Measurements from ENCODE around the gene DLX5. TPM values are rescaled to one million over a fixed set of nuclear protein-coding genes. Genes with fewer than 3 reads are reported as not detected.
A peak's percentile ranks its signal among the peaks of the same experiment; 100 is the strongest.

DLX5 gene
- total RNA-seq, 1 donor from 2014 or later: 3.7 TPM

DNA sequence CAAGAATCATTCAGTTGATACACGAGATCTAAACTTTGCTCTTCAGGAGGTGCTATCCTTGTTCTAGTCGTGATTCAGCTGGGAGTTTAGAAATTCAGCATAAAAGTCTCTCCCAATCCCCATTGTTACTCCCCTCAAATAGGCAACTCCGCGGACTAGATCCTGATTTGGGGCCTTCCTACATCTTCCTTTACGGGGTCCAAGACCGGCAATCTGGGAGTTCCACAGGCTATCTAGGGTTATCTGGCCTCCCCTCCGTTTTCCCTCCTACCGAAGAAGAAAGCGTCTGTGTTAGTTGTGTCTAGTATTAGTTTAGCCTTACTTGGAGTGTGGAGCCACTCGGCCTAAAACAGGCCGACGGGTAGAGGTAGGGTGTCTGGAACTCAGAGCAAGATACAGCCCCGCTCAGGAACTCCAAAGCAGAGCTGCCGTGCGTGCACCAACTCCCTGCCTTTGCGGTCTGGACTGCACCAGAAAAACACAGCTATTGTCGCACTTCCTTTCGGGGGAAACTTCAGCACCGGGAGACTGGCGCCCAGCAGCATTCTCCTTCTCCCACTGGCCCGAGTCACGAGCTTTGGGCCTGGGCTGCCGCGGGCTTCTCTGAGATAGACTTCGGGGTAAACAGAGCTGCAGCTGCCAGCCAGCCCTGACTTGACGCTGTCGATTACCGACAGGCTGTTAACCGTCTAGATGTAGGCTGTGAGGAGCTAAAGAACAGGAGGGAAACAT lies 1.5 kb upstream of the DLX5 start:
- H3K4me3 ChIP-seq: peak overlapping the region in 1 of 2 donors; percentile 2
- H3K27ac ChIP-seq: no peak overlapping the region
- intact Hi-C loops (cut with DNase I): loop anchor here (10.0 kb wide), 2 partner anchors 951 to 1111 kb away; no protein-coding TSS in a partner anchor
- DNase-seq (ENCODE audit: extremely low spot score in 2 of 2): no peak
- H3K27me3 ChIP-seq: no peaks in the 10 kb centered on the region
- H3K9me3 ChIP-seq: no peaks in the 10 kb centered on the region
- no peaks in the 10 kb centered on the region for H3K36me3 ChIP-seq
- peaks cover 41% of the 10 kb centered on the region for H3K4me1 ChIP-seq
- TF ChIP-seq CTCF (IDR thresholded peaks at IDR 0.05) (no peak), POLR2AphosphoS5 (IDR thresholded peaks at IDR 0.05; ENCODE audit: insufficient read depth in 1 of 2, low read depth in 1 of 2) (no peak), POLR2A (IDR thresholded peaks at IDR 0.05) (no peak)

- Histone ChIP-seq H3K4me3 (peak overlapping the region; percentile 41 to 49), H3K27me3 (no peaks in the 10 kb centered on the region), H3K27ac (no peak overlapping the region), H3K36me3 (no peaks in the 10 kb centered on the region), H3K4me1 (peaks cover 41% of the 10 kb centered on the region), H3K9me3 (no peaks in the 10 kb centered on the region)
- no peak for TF ChIP-seq POLR2AphosphoS5 (IDR thresholded peaks at IDR 0.05; ENCODE audit: insufficient read depth in 1 of 2, low read depth in 1 of 2)
- TF ChIP-seq POLR2A (IDR thresholded peaks at IDR 0.05): no peak
- TF ChIP-seq CTCF (IDR thresholded peaks at IDR 0.05): no peak
- DNase-seq (ENCODE audit: extremely low spot score in 2 of 2): no peak
- intact Hi-C loops (cut with DNase I): loop anchor here (10.0 kb wide), 2 partner anchors 950 to 1110 kb away; no protein-coding TSS in a partner anchor
Observed at GRCh38 chr7:97025130-97025499, 484 bp upstream of the DLX5 start.

DNA sequence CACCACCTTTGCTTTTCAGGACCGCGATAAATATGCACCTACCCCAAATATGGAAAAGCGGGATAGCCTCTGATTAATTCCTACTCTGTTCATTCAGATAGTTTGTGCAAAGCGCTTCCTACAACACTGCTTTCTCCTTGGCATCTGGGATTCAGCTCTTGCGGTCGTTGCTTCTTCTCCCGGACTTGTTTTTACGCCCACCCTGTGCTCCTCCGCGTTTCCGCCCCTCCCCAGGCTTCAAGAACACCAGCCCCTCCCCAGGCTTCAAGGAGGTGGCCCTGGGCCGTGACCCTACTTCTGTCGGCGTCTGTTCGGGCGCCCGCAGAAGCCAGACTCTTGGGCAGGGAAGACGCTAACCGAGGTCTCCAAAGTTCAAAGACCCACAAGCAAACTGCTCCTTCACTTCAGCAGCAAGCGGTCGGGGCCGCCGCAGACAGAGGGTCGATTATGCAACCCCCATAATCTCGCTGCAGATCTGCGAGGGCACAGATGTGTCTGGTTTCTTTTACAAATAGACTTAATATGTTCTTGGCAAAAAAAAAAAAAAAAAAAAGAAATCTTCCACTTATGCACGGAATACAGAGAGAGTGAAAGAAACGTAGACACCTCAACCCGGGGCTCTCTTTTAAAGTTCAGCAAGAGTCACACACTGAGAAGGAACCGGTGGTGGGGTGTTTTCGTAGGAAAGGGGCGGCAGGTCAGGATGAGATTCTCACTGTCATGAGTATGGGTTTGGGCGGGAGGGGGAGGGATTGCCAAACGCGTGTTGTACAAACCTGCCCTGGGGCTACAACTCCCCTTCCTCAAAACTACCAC lies 1.9 kb downstream of the DLX5 start:
- H3K4me3 ChIP-seq: peak overlapping the region in 1 of 2 donors; percentile 49
- intact Hi-C loops (cut with DNase I): loop anchor here (10.0 kb wide), 2 partner anchors 948 to 1108 kb away; no protein-coding TSS in a partner anchor
- TF ChIP-seq POLR2A (IDR thresholded peaks at IDR 0.05): no peak
- TF ChIP-seq POLR2AphosphoS5 (IDR thresholded peaks at IDR 0.05; ENCODE audit: insufficient read depth in 1 of 2, low read depth in 1 of 2): no peak

GRCh38 chr7:97021747-97022490 lies 2.7 kb downstream of the DLX5 start:
- DNase-seq (ENCODE audit: extremely low spot score in 2 of 2): peak in 1 of 2 donors; percentile 52

More for the DNA sequence above, 1.9 kb downstream of the DLX5 start:
- DNase-seq (ENCODE audit: extremely low spot score in 2 of 2): peak in 1 of 2 donors; percentile 69
- Histone ChIP-seq H3K36me3 (no peaks in the 10 kb centered on the region), H3K27ac (no peak overlapping the region), H3K4me1 (peaks cover 41% of the 10 kb centered on the region), H3K27me3 (no peaks in the 10 kb centered on the region), H3K9me3 (no peaks in the 10 kb centered on the region)

More at GRCh38 chr7:97021747-97022490, 2.7 kb downstream of the DLX5 start:
- Histone ChIP-seq H3K27ac (no peak overlapping the region), H3K36me3 (no peaks in the 10 kb centered on the region), H3K4me1 (peaks cover 42% of the 10 kb centered on the region), H3K9me3 (no peaks in the 10 kb centered on the region), H3K4me3 (no peak overlapping the region), H3K27me3 (no peaks in the 10 kb centered on the region)
- intact Hi-C loops (cut with DNase I): loop anchor here (10.0 kb wide), 2 partner anchors 947 to 1107 kb away; no protein-coding TSS in a partner anchor
- TF ChIP-seq CTCF (IDR thresholded peaks at IDR 0.05) (no peak), POLR2A (IDR thresholded peaks at IDR 0.05) (no peak), POLR2AphosphoS5 (IDR thresholded peaks at IDR 0.05; ENCODE audit: insufficient read depth in 1 of 2, low read depth in 1 of 2) (no peak)

Data from vagina (tissue), 2 donors.